IPS-18c (cell line): ENCODE measurements around the gene MGST3.
"Not testable (repeated sequence)": the region's sequence is repeated elsewhere in the genome, so short reads cannot be mapped to it uniquely, and the experiment has no call there.

Experiments used
- H3K4me3 ChIP-seq: 2 replicates; pipeline ENCODE4 v1.7.0; 2013; ENCODE audit warnings: low read depth, mild to moderate bottlenecking, low read length, moderate library complexity; ENCODE audit not compliant: insufficient read depth
- H3K9me3 ChIP-seq: one replicate; pipeline ENCODE4 v1.6.1; 2013; ENCODE audit warnings: mild to moderate bottlenecking, low read length, moderate library complexity; ENCODE audit not compliant: control insufficient read depth, insufficient read depth

The MGST3 gene

DNA sequence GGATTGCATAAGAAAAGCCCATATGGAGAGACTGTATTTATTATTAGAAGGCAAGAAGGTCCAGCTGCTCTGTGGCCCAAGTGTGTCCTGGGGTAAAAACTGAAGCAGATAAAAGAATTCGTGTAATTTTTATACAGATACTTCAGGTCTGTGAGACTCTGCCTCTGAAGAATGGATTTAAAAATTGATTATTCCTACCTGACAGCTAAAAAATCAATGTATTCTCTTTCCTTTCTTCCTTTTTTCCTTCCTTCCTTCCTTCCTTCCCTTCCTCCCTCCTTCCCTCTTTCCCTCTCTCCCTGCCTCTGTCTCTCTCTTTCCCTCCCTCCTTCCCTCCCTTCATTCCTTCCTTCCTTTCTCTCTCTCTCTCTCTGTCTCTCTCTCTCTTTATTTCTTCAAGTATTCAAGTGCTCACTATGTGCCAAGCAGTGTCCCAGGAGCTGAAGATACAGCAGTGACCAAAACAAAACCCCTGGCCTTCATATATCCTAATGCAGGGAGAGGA, 11.3 kb upstream of the MGST3 start:
- Histone ChIP-seq H3K9me3 (no peaks in the 10 kb centered on the region), H3K4me3 (no peak overlapping the region)

- H3K4me3 ChIP-seq = no peak overlapping the region
- no peaks in the 10 kb centered on the region for H3K9me3 ChIP-seq
Measured at GRCh38 chr1:165623624-165624023, 7.4 kb upstream of the MGST3 start.

DNA sequence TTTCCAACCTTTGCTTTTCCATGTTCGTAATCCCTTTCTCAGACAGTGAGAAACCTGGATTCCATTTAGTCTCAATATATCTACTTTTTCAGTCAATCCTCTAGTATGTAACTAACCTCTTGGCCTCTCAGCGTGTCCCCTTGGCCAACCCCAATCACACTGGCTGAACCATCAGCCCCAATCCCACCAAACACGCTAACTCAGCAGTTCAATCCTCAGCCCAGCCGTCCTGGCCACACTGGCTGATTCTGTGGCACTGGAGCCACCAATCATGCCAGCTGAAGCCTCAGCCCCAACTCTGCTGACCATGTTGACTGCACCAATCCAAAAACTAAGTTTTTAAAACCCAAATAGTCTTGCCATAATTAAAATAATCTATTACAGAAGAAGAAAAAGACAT, 6.6 kb upstream of the MGST3 start:
- H3K4me3 ChIP-seq = no peak overlapping the region
- H3K9me3 ChIP-seq = no peaks in the 10 kb centered on the region

- Histone ChIP-seq H3K4me3 (no peak overlapping the region), H3K9me3 (no peaks in the 10 kb centered on the region)
Measured at GRCh38 chr1:165628147-165628822, 2.7 kb upstream of the MGST3 start.

- Histone ChIP-seq H3K9me3 (no peaks in the 10 kb centered on the region), H3K4me3 (no peak overlapping the region)
Measured at GRCh38 chr1:165629151-165629550, 1.9 kb upstream of the MGST3 start.

DNA sequence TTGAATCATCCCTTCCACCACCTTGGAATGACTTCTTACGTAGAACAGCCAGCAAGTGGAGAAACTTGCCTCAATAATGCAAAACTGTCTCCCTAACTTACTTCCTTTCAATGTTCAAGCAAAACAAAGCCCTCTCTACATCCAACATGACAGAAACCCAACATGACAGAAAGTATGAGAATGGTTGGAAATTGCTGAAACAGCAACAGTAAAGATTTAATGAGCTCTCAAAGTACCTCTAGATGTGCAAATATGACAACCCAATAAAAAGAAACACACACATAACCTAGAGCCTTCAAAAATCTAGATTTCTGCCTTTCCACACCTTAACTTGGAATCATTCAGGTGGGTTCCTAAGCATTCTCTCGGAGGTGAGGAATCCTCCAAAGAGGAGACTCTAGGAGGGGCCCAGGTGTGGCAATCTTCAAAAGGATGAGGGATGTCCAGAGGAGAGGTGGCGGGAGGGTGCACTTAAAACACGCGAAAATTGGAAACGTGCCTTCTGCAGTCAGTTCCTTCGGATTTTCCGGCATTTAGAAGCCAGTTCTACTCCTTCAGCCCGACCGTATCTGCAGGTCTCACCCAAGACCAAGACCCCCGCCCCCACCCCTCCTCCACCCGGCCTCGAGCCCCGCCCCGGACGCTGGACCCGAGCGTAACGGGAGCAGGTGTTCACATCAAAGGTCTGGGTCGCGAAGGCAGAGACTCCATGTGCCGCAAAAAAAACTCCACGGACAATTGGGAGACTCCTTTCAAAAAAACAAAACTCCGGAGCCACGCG, 996 bp upstream of the MGST3 start:
- H3K4me3 ChIP-seq = peak overlapping the region; percentile 85
- no peaks in the 10 kb centered on the region for H3K9me3 ChIP-seq

- Histone ChIP-seq H3K9me3 (no peaks in the 10 kb centered on the region), H3K4me3 (peak overlapping the region; percentile 85)
Measured at GRCh38 chr1:165631342-165632151, 513 bp downstream of the MGST3 start.

DNA sequence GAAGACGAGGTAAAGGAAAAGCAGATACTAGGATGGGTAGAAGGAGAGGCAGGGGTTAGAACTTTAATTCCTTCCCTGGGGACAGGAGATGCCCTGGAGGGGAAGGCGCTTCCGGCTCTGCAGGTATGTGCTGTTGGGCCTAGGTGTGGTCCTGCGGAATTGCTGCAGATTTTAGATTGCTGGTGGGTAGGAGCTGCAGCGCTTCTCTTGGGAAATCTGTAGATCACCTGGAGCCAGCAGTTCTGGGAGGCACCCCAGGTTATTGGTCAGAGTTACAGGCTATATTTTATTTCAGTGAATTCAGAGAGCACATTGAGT, 1.1 kb downstream of the MGST3 start:
- Histone ChIP-seq H3K4me3 (peak overlapping the region; percentile 85; the same call in 1 of the 2 replicates), H3K9me3 (no peaks in the 10 kb centered on the region)

GRCh38 chr1:165632491-165632890, 1.5 kb downstream of the MGST3 start:
- no peaks in the 10 kb centered on the region for H3K9me3 ChIP-seq
- no peak overlapping the region for H3K4me3 ChIP-seq

GRCh38 chr1:165633614-165634013, 2.6 kb downstream of the MGST3 start:
- no peak overlapping the region for H3K4me3 ChIP-seq
- no peaks in the 10 kb centered on the region for H3K9me3 ChIP-seq

GRCh38 chr1:165634154-165634921, 3.3 kb downstream of the MGST3 start:
- Histone ChIP-seq H3K9me3 (no peaks in the 10 kb centered on the region), H3K4me3 (no peak overlapping the region)

DNA sequence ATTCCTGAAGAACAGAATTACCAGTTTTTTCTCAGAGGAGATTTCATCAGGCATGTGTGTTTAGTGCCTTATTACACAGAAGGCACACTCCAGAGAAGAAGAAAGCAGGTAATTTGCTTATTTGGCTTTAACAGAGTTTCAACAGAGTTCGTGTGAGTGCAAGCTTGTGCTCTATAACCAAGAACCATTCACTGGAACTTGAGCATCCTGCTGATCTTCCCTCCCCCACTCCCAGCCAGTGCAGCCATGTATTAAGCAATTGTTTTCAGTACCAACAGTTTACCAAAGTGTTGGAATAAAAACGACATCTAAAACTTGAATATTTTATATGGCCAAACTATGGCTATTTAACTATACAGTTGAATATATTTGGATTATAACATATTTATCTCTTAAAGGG, 4.3 kb downstream of the MGST3 start:
- no peaks in the 10 kb centered on the region for H3K9me3 ChIP-seq
- no peak overlapping the region for H3K4me3 ChIP-seq

- no peak overlapping the region for H3K4me3 ChIP-seq
- no peaks in the 10 kb centered on the region for H3K9me3 ChIP-seq
Measured at GRCh38 chr1:165635823-165636222, 4.8 kb downstream of the MGST3 start.

- no peaks in the 10 kb centered on the region for H3K9me3 ChIP-seq
- no peak overlapping the region for H3K4me3 ChIP-seq
Measured at GRCh38 chr1:165637427-165637826, 6.4 kb downstream of the MGST3 start.

- not testable (repeated sequence) for H3K9me3 ChIP-seq, H3K4me3 ChIP-seq
Measured at GRCh38 chr1:165638211-165638610, 7.2 kb downstream of the MGST3 start.

DNA sequence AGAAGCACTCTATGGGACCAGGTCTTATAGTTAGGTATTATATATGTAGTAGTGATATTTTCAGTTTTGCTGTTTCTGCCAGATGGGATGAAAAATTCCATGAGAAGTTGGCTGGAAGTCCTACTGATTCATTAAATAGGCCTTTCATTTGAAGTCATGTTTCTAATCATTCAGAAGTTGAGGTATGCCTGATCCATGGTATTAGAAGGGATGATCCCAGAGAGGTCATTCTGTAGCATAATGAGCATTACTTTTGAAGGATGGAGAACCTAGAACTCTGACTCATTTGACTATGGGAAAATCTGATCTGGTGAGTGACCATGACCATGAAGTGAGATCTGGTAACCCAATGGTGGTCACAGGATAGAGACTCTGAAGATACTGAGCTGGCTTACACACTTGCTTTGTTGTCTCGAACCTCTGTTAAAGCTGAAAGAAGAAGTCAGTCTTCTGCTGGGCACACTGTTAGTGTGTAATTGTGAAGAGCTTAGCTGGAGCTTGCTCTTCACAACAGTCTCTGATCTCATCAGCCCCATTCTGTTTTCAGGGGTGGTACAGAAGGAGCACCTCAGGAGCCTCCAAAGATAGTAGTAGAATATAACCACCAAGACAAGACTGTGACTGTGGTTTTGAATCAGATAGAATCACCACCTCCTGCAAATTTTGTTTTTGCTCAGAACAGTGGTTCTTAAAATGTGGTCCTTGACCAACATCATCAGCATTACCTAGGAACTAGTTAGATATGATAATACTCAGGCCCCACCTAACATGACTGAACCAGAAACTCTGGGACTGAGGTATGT, 9.0 kb downstream of the MGST3 start:
- Histone ChIP-seq H3K4me3 (no peak overlapping the region), H3K9me3 (no peaks in the 10 kb centered on the region)
